HepG2 (cell line): Measurements from ENCODE around the gene TYROBP. TPM values are rescaled to one million over a fixed set of nuclear protein-coding genes. Genes with fewer than 3 reads are reported as not detected.

Experiments used
- ARID2 ChIP-seq: sonication (generic); formaldehyde crosslinking; IDR thresholded peaks from 2 replicates; pipeline ENCODE4 v1.8.1; 2022; ENCODE audit warnings: mild to moderate bottlenecking, missing genetic modification reagents, borderline replicate concordance
- CENPT ChIP-seq: sonication (generic); formaldehyde crosslinking; IDR thresholded peaks from 2 replicates; pipeline ENCODE4 v1.8.0; 2022; ENCODE audit warnings: low read depth, mild to moderate bottlenecking, moderate library complexity, missing genetic modification reagents
- FOXO4 ChIP-seq: sonication (generic); formaldehyde crosslinking; conservative IDR thresholded peaks from 2 replicates; pipeline ENCODE4 v1.8.1; 2023; ENCODE audit warnings: missing genetic modification reagents
- KDM1A ChIP-seq: IDR thresholded peaks from 2 replicates; pipeline ENCODE4 v1.6.1; 2016; ENCODE audit warnings: missing compliant biosample characterization
- MEIS2 ChIP-seq: sonication (generic); formaldehyde crosslinking; IDR thresholded peaks from 2 replicates; pipeline ENCODE4 v1.9.0; 2021; ENCODE audit warnings: mild to moderate bottlenecking, missing genetic modification reagents
- NR2F6 ChIP-seq, 2 experiments: IDR thresholded peaks; 2 replicates each; pipeline ENCODE4 v1.6.1; 2016; ENCODE audit warnings: antibody characterized with exemption in 1 of 2, mild to moderate bottlenecking in 1 of 2
- PAXIP1 ChIP-seq: sonication (generic); formaldehyde crosslinking; conservative IDR thresholded peaks from 2 replicates; pipeline ENCODE4 v1.4.0; 2020; ENCODE audit warnings: mild to moderate bottlenecking, missing genetic modification reagents, moderate library complexity
- PLSCR1 ChIP-seq: sonication (generic); formaldehyde crosslinking; IDR thresholded peaks from 2 replicates; pipeline ENCODE4 v1.5.0; 2020; ENCODE audit warnings: missing genetic modification reagents, mild to moderate bottlenecking, borderline replicate concordance
- PTBP1 ChIP-seq: fragments of 200-400 bp; formaldehyde crosslinking; IDR thresholded peaks from 2 replicates; pipeline ENCODE4 v1.6.1; 2018; ENCODE audit warnings: low read length, low read depth; ENCODE audit not compliant: poor library complexity, severe bottlenecking
- RXRA ChIP-seq: sonication (generic); formaldehyde crosslinking; IDR thresholded peaks from 2 replicates; pipeline ENCODE4 v1.5.1; 2020; ENCODE audit warnings: missing genetic modification reagents
- SALL1 ChIP-seq: sonication (generic); formaldehyde crosslinking; IDR thresholded peaks from 2 replicates; pipeline ENCODE4 v1.8.0; 2022; ENCODE audit warnings: mild to moderate bottlenecking, missing genetic modification reagents
- SOX5 ChIP-seq: IDR thresholded peaks from 2 replicates; pipeline ENCODE4 v1.6.1; 2016; ENCODE audit warnings: borderline replicate concordance
- SOX6 ChIP-seq, 2 experiments: fragments of 450-650 bp in 1 of 2; sonication (generic) in 1 of 2; formaldehyde crosslinking in 1 of 2; IDR thresholded peaks; 2 replicates each; pipeline versions ENCODE4 v1.4.0 to v1.6.1; 2017 to 2020; ENCODE audit warnings: antibody characterized with exemption in 1 of 2, mild to moderate bottlenecking in 1 of 2, missing genetic modification reagents in 1 of 2
- ZBTB38 ChIP-seq: sonication (generic); formaldehyde crosslinking; IDR thresholded peaks from 2 replicates; pipeline ENCODE4 v1.5.1; 2020; ENCODE audit warnings: mild to moderate bottlenecking, missing genetic modification reagents
- ZFX ChIP-seq: sonication (generic); formaldehyde crosslinking; IDR thresholded peaks from 2 replicates; pipeline ENCODE4 v1.4.0; 2020; ENCODE audit warnings: mild to moderate bottlenecking, low read depth, missing genetic modification reagents, moderate library complexity
- ZMAT3 ChIP-seq: sonication (generic); formaldehyde crosslinking; conservative IDR thresholded peaks from 2 replicates; pipeline ENCODE4 v1.7.0; 2021; ENCODE audit warnings: missing genetic modification reagents
- ZNF136 ChIP-seq: sonication (generic); formaldehyde crosslinking; IDR thresholded peaks from 2 replicates; pipeline ENCODE4 v1.8.1; 2022; ENCODE audit warnings: low read depth, mild to moderate bottlenecking, moderate library complexity, missing genetic modification reagents
- ZNF292 ChIP-seq: sonication (generic); formaldehyde crosslinking; IDR thresholded peaks from 2 replicates; pipeline ENCODE4 v1.8.1; 2022; ENCODE audit warnings: mild to moderate bottlenecking, low read depth, missing genetic modification reagents, borderline replicate concordance
- polyA plus RNA-seq, 8 experiments: library from polyadenylated mRNA; depleted of rRNA in 3 of 8; stranded (reverse) in 7 of 8; unstranded in 1 of 8; fragments of >200 nt; fragmentation: Illumina TruSeq in 4 of 8; extraction: Trizol in 4 of 8; gene quantifications; 2 replicates each; pipeline versions ENCODE4 v1.2.1 to v1.2.3, GENCODE V29; 2011 to 2016; ENCODE audit warnings: low read depth in 4 of 8, missing spikeins in 1 of 8, mixed read lengths in 1 of 8; ENCODE audit not compliant: insufficient read depth in 1 of 8
- total RNA-seq, 5 experiments: library from RNA; depleted of rRNA; stranded (reverse); fragments of >200 nt; fragmentation: Illumina TruSeq; extraction: Trizol; gene quantifications; 2 replicates each; pipeline ENCODE4 v1.2.3, GENCODE V29; 2016; ENCODE audit warnings: low read depth in 1 of 5
- TF ChIP-seq, protein P1 (sequence below): IDR thresholded peaks from 2 replicates; pipeline ENCODE4 v1.6.1; 2016; ENCODE audit warnings: low read depth
- TF ChIP-seq, protein P2 (sequence below): sonication (generic); formaldehyde crosslinking; IDR thresholded peaks from 2 replicates; pipeline ENCODE4 v1.8.1; 2022; ENCODE audit warnings: low read depth, mild to moderate bottlenecking, missing genetic modification reagents

TYROBP gene
- total and polyA plus RNA-seq, 2 of the 13 experiments (the other 11 are each of a cell fraction or from before 2014, with no cell fraction given) = not detected

DNA sequence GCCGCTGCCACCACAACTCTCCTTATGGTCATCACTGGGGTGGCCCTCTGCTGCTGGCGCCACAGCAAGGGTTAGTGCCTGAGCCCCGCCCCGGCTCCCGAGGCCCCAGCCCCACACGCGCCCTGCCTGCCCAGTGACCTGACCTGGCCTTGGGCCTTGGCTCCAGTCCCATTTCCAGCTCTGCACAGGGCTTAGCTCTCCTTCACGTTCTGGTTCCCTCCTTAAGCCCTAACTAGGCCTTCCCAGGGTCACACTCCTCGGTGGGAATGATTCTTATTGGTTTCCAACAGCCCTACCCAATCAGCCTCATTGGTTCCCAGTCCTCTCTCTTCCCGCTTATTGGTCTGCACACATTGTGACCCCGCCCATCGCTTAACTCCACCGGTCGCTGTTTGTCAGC, 45.6 kb downstream of the TYROBP start (continued):
- no peak for TF ChIP-seq ARID2
- peak; percentile 34; the same call in 1 of the 2 replicates for TF ChIP-seq ZFX (CRISPR knock-in tag)
- no peak for TF ChIP-seq KDM1A (CRISPR knock-in tag)
- TF ChIP-seq ZNF136 = no peak
- TF ChIP-seq CENPT (CRISPR knock-in tag) = no peak
- TF ChIP-seq SOX6 (IDR thresholded peaks at IDR 0.05) = no peak
- TF ChIP-seq SOX6 (CRISPR knock-in tag; IDR thresholded peaks at IDR 0.05) = peak; percentile 31; the same call in 1 of the 2 replicates
- peak; percentile 36; the same call in 1 of the 2 replicates for TF ChIP-seq SALL1 (CRISPR knock-in tag)
- 0 out of 2 replicates have a peak, but pooled peaks have one; percentile 24 for TF ChIP-seq ZBTB38
- TF ChIP-seq NR2F6 (IDR thresholded peaks at IDR 0.05) = peak; percentile 62; the same call in 1 of the 2 replicates
- peak; percentile 87 for TF ChIP-seq NR2F6 (CRISPR knock-in tag; IDR thresholded peaks at IDR 0.05)
- no peak for TF ChIP-seq MEIS2 (CRISPR knock-in tag)
- TF ChIP-seq ZNF292 (CRISPR knock-in tag) = no peak
- TF ChIP-seq FOXO4 (CRISPR knock-in tag) = no peak
- TF ChIP-seq, protein P1, sequence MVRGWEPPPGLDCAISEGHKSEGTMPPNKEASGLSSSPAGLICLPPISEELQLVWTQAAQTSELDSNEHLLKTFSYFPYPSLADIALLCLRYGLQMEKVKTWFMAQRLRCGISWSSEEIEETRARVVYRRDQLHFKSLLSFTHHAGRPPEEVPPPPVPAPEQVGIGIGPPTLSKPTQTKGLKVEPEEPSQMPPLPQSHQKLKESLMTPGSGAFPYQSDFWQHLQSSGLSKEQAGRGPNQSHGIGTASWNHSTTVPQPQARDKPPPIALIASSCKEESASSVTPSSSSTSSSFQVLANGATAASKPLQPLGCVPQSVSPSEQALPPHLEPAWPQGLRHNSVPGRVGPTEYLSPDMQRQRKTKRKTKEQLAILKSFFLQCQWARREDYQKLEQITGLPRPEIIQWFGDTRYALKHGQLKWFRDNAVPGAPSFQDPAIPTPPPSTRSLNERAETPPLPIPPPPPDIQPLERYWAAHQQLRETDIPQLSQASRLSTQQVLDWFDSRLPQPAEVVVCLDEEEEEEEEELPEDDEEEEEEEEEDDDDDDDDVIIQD = no peak
- no peak for TF ChIP-seq ZMAT3 (CRISPR knock-in tag)
- TF ChIP-seq, protein P2, sequence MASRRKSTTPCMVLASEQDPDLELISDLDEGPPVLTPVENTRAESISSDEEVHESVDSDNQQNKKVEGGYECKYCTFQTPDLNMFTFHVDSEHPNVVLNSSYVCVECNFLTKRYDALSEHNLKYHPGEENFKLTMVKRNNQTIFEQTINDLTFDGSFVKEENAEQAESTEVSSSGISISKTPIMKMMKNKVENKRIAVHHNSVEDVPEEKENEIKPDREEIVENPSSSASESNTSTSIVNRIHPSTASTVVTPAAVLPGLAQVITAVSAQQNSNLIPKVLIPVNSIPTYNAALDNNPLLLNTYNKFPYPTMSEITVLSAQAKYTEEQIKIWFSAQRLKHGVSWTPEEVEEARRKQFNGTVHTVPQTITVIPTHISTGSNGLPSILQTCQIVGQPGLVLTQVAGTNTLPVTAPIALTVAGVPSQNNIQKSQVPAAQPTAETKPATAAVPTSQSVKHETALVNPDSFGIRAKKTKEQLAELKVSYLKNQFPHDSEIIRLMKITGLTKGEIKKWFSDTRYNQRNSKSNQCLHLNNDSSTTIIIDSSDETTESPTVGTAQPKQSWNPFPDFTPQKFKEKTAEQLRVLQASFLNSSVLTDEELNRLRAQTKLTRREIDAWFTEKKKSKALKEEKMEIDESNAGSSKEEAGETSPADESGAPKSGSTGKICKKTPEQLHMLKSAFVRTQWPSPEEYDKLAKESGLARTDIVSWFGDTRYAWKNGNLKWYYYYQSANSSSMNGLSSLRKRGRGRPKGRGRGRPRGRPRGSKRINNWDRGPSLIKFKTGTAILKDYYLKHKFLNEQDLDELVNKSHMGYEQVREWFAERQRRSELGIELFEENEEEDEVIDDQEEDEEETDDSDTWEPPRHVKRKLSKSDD (CRISPR knock-in tag) = no peak
- TF ChIP-seq SOX5 (CRISPR knock-in tag) = 0 out of 2 replicates have a peak, but pooled peaks have one; percentile 10
- no peak for TF ChIP-seq PTBP1
- TF ChIP-seq RXRA (CRISPR knock-in tag) = peak; percentile 91
- no peak for TF ChIP-seq PLSCR1 (CRISPR knock-in tag)
- TF ChIP-seq PAXIP1 = peak; percentile 27; the same call in 1 of the 2 replicates
